K562 (cell line): ENCODE data around the gene HOXB7. TPM values are rescaled to one million over a fixed set of nuclear protein-coding genes. Genes with fewer than 3 reads are reported as not detected.

ENCODE experiments used
- ATAC-seq: fragments of 200-7000 bp; cut with Tn5 transposase; 3 replicates; pipeline ENCODE4 v1.9.1; 2020; ENCODE audit warnings: moderate library complexity
- BruUV-seq: library from RNA; stranded (reverse); fragments of 400-500 nt; replicated peaks from 2 replicates; lab custom pipeline; 2021; lab: Mats Ljungman, UMichigan
- CTCF ChIA-PET: fragments of 300-600 bp; formaldehyde crosslinking; extraction: SDS; loops from one replicate; lab custom pipeline; 2021; ENCODE audit warnings: low intra/inter-chr PET ratio; lab: Yijun Ruan, JAX
- POLR2A ChIA-PET: fragments of 300-600, 350-650 bp; sonication (Branson Sonifier 250); formaldehyde crosslinking; extraction: SDS; loops from one replicate; lab custom pipeline; 2021; ENCODE audit warnings: antibody characterized with exemption, inconsistent platforms; lab: Yijun Ruan, JAX
- DNase-seq, 4 experiments: peaks; one replicate each; pipeline versions ENCODE4 v3.0.0 to v3.0.0-alpha.2; 2011 to 2018; ENCODE audit warnings: low spot score in 3 of 4, mixed read lengths in 3 of 4; ENCODE audit errors: extremely low read depth in 1 of 4
- FAIRE-seq: peaks from 2 replicates; lab custom pipeline; 2011; peaks lifted over from hg19 to GRCh38; lab: Jason Lieb, UNC
- H2AFZ ChIP-seq: 2 replicates; pipeline ENCODE4 v1.6.0; 2011; ENCODE audit warnings: low read depth, low read length, control low read depth, inconsistent platforms
- H3K27ac ChIP-seq: fragments of 200-600 bp; 3 replicates; pipeline ENCODE4 v1.8.0; 2011; ENCODE audit warnings: low read depth, mild to moderate bottlenecking, control low read depth, inconsistent platforms, low read length, moderate library complexity, mixed read lengths; ENCODE audit errors: extremely low read depth
- H3K27me3 ChIP-seq, 2 experiments: fragments of 300-600 bp in 1 of 2; 2 replicates in 1 of 2; 3 replicates in 1 of 2; pipeline versions ENCODE4 v1.6.0 to v1.8.0; 2011; ENCODE audit warnings: inconsistent platforms in 2 of 2, low read length in 2 of 2, mild to moderate bottlenecking in 1 of 2, mixed read lengths in 1 of 2, moderate library complexity in 1 of 2; ENCODE audit not compliant: control insufficient read depth in 2 of 2, insufficient read depth in 2 of 2
- H3K36me3 ChIP-seq: fragments of 300-600 bp; 3 replicates; pipeline ENCODE4 v1.8.0; 2011; ENCODE audit warnings: mild to moderate bottlenecking, low read length, inconsistent platforms; ENCODE audit not compliant: control insufficient read depth, insufficient read depth
- H3K4me1 ChIP-seq, 2 experiments: fragments of 200-600 bp in 1 of 2; replicated peaks in 1 of 2; 2 replicates in 1 of 2; 3 replicates in 1 of 2; pipeline versions ENCODE4 v1.5.1 to v1.8.0; 2011; ENCODE audit warnings: inconsistent platforms in 2 of 2, low read length in 2 of 2, mild to moderate bottlenecking in 1 of 2, mixed read lengths in 1 of 2, moderate library complexity in 1 of 2; ENCODE audit not compliant: control insufficient read depth in 2 of 2, insufficient read depth in 2 of 2
- H3K4me2 ChIP-seq: 2 replicates; pipeline ENCODE4 v1.6.1; 2011; ENCODE audit warnings: low read length, control low read depth, inconsistent platforms, mixed read lengths; ENCODE audit not compliant: insufficient read depth
- H3K4me3 ChIP-seq: fragments of 200-600 bp; sonication (generic), shearing (Covaris generic); 2 replicates; pipeline ENCODE4 v1.5.1; 2016; ENCODE audit warnings: control low read depth, inconsistent platforms
- H3K79me2 ChIP-seq: fragments of 200-600 bp; 3 replicates; pipeline ENCODE4 v1.8.0; 2011; ENCODE audit warnings: low read length, inconsistent platforms; ENCODE audit not compliant: control insufficient read depth, insufficient read depth
- H3K9ac ChIP-seq, 2 experiments: 2 replicates each; pipeline versions ENCODE4 v1.6.0 to v1.6.1; 2011; ENCODE audit warnings: low read depth in 2 of 2, low read length in 2 of 2, control low read depth in 1 of 2, inconsistent platforms in 1 of 2, mild to moderate bottlenecking in 1 of 2, mixed read lengths in 1 of 2; ENCODE audit not compliant: insufficient read depth in 1 of 2
- H3K9me1 ChIP-seq: one replicate; pipeline ENCODE4 v1.6.0; 2011; ENCODE audit warnings: inconsistent platforms, mild to moderate bottlenecking, low read length, moderate library complexity; ENCODE audit not compliant: control insufficient read depth, insufficient read depth
- H3K9me3 ChIP-seq: replicated peaks from 2 replicates; pipeline ENCODE4 v1.5.1; 2011; ENCODE audit warnings: low read depth, low read length, inconsistent platforms; ENCODE audit not compliant: control insufficient read depth, insufficient read depth
- H4K20me1 ChIP-seq: replicated peaks from 2 replicates; pipeline ENCODE4 v1.6.1; 2011; ENCODE audit warnings: low read length, inconsistent platforms, mixed read lengths; ENCODE audit not compliant: control insufficient read depth, insufficient read depth
- KAT7 ChIP-seq: sonication (generic); formaldehyde crosslinking; IDR thresholded peaks from 2 replicates; pipeline ENCODE4 v1.8.0; 2022; ENCODE audit warnings: missing genetic modification reagents, mild to moderate bottlenecking, borderline replicate concordance
- MED1 ChIP-seq: sonication (generic); formaldehyde crosslinking; IDR thresholded peaks from 2 replicates; pipeline ENCODE4 v1.8.1; 2023; ENCODE audit warnings: missing genetic modification reagents, borderline replicate concordance
- RAD21 ChIP-seq, 2 experiments: fragments of 250-450 bp in 1 of 2; fragments of 450-650 bp in 1 of 2; sonication (Bioruptor Pico) in 1 of 2; formaldehyde crosslinking in 1 of 2; IDR thresholded peaks in 1 of 2; conservative IDR thresholded peaks in 1 of 2; 2 replicates each; pipeline versions ENCODE4 v1.4.0 to v1.8.0; 2020 to 2022; ENCODE audit warnings: mild to moderate bottlenecking in 2 of 2, moderate library complexity in 1 of 2
- ZKSCAN1 ChIP-seq: fragments of 150-350 bp; IDR thresholded peaks from 2 replicates; pipeline ENCODE4 v1.6.1; 2016; ENCODE audit warnings: low read depth, low read length
- WGBS: fragments of 100-300 bp; shearing (Covaris generic); methylation state at CpG from one replicate; pipeline ENCODE4 v1.1.6; 2016; ENCODE audit warnings: low coverage, mixed read lengths; ENCODE audit not compliant: insufficient coverage; ENCODE audit errors: missing lambda C conversion rate; 5-methylcytosine and 5-hydroxymethylcytosine counted together
- in situ Hi-C: fragments of 300-500 bp; cut with MboI; formaldehyde crosslinking; loops from 4 replicates; pipeline ENCODE4 v1.15.0; 2018; ENCODE audit warnings: inconsistent platforms, mixed read lengths
- intact Hi-C: fragments of 100-400 bp; cut with micrococcal nuclease; formaldehyde crosslinking; loops from 2 replicates; pipeline ENCODE4 v1.14.2; 2022
- polyA plus RNA-seq, 8 experiments: library from polyadenylated mRNA; depleted of rRNA in 4 of 8; stranded (reverse) in 5 of 8; unstranded in 3 of 8; fragments of >200 nt; fragmentation: Nextera tagmentation in 2 of 8; fragmentation: Illumina TruSeq in 1 of 8; extraction: Ambion mirVana in 2 of 8; extraction: Trizol in 1 of 8; gene quantifications; 2 replicates each; pipeline versions ENCODE4 v1.2.1 to v1.2.3, GENCODE V29; 2011 to 2014; ENCODE audit warnings: inconsistent platforms in 1 of 8, missing spikeins in 1 of 8
- total RNA-seq, 7 experiments: library from RNA; depleted of rRNA in 6 of 7; stranded (reverse); fragments of >200 nt in 6 of 7; fragmentation: Illumina TruSeq in 2 of 7; extraction: Trizol in 2 of 7; gene quantifications; 2 replicates each; pipeline versions ENCODE4 v1.2.1 to v1.2.3, GENCODE V29; 2011 to 2021; ENCODE audit warnings: low replicate concordance in 1 of 7
- TF ChIP-seq, protein P1 (sequence below): conservative IDR thresholded peaks from 2 replicates; pipeline ENCODE4 v1.6.1; 2011; ENCODE audit warnings: low read depth, mild to moderate bottlenecking, low read length; ENCODE audit not compliant: control insufficient read depth
- TF ChIP-seq, protein P2 (sequence below): fragments of 450-650 bp; conservative IDR thresholded peaks from 2 replicates; pipeline ENCODE4 v1.6.1; 2016; ENCODE audit warnings: missing genetic modification characterization, low read depth, mild to moderate bottlenecking, control low read depth, missing compliant biosample characterization

Gene HOXB7
- total and polyA plus RNA-seq, 9 of the 15 experiments (the other 6 are each of a cell fraction or from before 2014, with no cell fraction given), result 5.5 to 16.7 (median 8.3) TPM

- TF ChIP-seq, protein P1, sequence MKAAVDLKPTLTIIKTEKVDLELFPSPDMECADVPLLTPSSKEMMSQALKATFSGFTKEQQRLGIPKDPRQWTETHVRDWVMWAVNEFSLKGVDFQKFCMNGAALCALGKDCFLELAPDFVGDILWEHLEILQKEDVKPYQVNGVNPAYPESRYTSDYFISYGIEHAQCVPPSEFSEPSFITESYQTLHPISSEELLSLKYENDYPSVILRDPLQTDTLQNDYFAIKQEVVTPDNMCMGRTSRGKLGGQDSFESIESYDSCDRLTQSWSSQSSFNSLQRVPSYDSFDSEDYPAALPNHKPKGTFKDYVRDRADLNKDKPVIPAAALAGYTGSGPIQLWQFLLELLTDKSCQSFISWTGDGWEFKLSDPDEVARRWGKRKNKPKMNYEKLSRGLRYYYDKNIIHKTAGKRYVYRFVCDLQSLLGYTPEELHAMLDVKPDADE, result 0 out of 2 replicates have a peak, but pooled peaks have one; percentile 35
- TF ChIP-seq, protein P2, sequence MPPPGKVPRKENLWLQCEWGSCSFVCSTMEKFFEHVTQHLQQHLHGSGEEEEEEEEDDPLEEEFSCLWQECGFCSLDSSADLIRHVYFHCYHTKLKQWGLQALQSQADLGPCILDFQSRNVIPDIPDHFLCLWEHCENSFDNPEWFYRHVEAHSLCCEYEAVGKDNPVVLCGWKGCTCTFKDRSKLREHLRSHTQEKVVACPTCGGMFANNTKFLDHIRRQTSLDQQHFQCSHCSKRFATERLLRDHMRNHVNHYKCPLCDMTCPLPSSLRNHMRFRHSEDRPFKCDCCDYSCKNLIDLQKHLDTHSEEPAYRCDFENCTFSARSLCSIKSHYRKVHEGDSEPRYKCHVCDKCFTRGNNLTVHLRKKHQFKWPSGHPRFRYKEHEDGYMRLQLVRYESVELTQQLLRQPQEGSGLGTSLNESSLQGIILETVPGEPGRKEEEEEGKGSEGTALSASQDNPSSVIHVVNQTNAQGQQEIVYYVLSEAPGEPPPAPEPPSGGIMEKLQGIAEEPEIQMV (tag), result no peak
- TF ChIP-seq KAT7 (CRISPR knock-in tag), result peak; percentile 50; the same call in 1 of the 2 replicates
Observed at GRCh38 chr17:48575673-48576478, 34.9 kb downstream of the HOXB7 start (continued).

DNA sequence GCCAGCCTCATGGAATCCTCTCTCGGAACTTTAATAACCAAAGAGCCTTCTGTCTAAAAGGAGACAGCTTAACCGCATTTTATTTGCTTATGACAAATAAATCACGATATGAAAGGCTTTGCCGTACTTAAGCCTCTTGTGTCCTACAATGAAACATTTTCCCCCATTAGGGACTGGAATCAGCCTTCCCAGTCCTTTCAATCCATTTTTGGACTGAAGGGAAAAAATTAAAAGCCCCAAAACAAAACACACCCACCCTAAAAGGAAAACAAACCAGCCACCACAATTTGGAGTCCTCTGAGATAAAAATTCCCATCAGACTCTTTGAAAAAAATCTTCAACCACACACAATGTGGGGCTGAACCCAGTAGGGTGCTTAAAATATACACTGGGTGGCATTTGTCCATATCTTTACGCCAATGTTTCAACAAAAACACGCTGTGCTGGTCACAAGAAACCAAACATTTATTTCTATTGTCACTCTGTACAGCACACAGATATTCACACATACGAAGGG lies 35.7 kb downstream of the HOXB7 start:
- Histone ChIP-seq H3K9ac (peak overlapping the region in 1 of 2 experiments; percentile 76; a peak in 2 of 4 replicates), H3K27me3 (no peaks in the 10 kb centered on the region), H3K27ac (peak overlapping the region; percentile 95), H3K79me2 (peaks cover 98% of the 10 kb centered on the region), H3K4me1 (peaks cover 44 to 64% of the 10 kb centered on the region in 2 experiments), H2AFZ (no peak overlapping the region), H3K4me3 (peak overlapping the region; percentile 5; the same call in 1 of the 2 replicates), H3K4me2 (peak overlapping the region; percentile 88), H3K9me1 (no peaks in the 10 kb centered on the region), H3K36me3 (peaks cover 61% of the 10 kb centered on the region), H3K9me3 (no peaks in the 10 kb centered on the region), H4K20me1 (no peaks in the 10 kb centered on the region; the same call in 1 of the 2 replicates)
- in situ Hi-C loops, result no loop called here
- no TSS peak for BruUV-seq
- POLR2A ChIA-PET, result interaction anchor here (0.6 to 1.2 kb wide), 6 partner anchors 18 to 108 kb away, joined by 3 to 4 read pairs (median 4); partner anchors contain the start of gene HOXB5
- intact Hi-C loops, result no loop called here
- FAIRE-seq (no peak), DNase-seq (peak in 1 of 4 experiments; percentile 18), ATAC-seq (no peak)
- CTCF ChIA-PET, result no interaction called here
- TF ChIP-seq RAD21 (CRISPR knock-in tag; conservative IDR thresholded peaks at IDR 0.05 in 1 of 2, IDR thresholded peaks at IDR 0.05 in 1 of 2) (peak in 1 of 2 experiments; percentile 4; a peak in 1 of 4 replicates), ZKSCAN1 (0 out of 2 replicates have a peak, but pooled peaks have one; percentile 29), MED1 (CRISPR knock-in tag) (no peak)
- WGBS, result 18% methylated on average over 7 of the region's 7 CpGs
